Spleen (tissue), 11 donors: ENCODE data around the gene FMNL1. TPM values are rescaled to one million over a fixed set of nuclear protein-coding genes. Genes with fewer than 3 reads are reported as not detected.

ENCODE experiments used
- DNase-seq: peaks from one replicate; pipeline ENCODE4 v3.0.0-alpha.2; 2020
- H3K27ac ChIP-seq, 8 donors: fragments of 200-600 bp; sonication (generic) in 7 of 8; 1 replicate in 4 of 8; 2 replicates in 4 of 8; pipeline versions ENCODE4 v1.5.0 to v1.8.0; 2016 to 2021; ENCODE audit warnings: inconsistent platforms in 4 of 8, mild to moderate bottlenecking in 4 of 8, moderate library complexity in 1 of 8
- H3K27me3 ChIP-seq, 7 donors: fragments of 200-600 bp; sonication (generic) in 6 of 7; replicated peaks in 1 of 7; 1 replicate in 4 of 7; 2 replicates in 3 of 7; pipeline versions ENCODE4 v1.5.0 to v1.8.0; 2016 to 2021; ENCODE audit warnings: inconsistent platforms in 3 of 7, mild to moderate bottlenecking in 1 of 7
- H3K36me3 ChIP-seq, 6 donors: fragments of 200-600 bp; sonication (generic) in 5 of 6; 1 replicate in 4 of 6; 2 replicates in 2 of 6; pipeline versions ENCODE4 v1.5.0 to v1.8.0; 2016 to 2021; ENCODE audit warnings: inconsistent platforms in 2 of 6
- H3K4me1 ChIP-seq, 6 donors: fragments of 200-600 bp; sonication (generic) in 5 of 6; 1 replicate in 3 of 6; 2 replicates in 3 of 6; pipeline versions ENCODE4 v1.5.0 to v1.8.0; 2016 to 2021; ENCODE audit warnings: inconsistent platforms in 3 of 6
- H3K4me3 ChIP-seq, 8 donors: fragments of 200-600 bp; sonication (generic) in 7 of 8; 1 replicate in 4 of 8; 2 replicates in 4 of 8; pipeline versions ENCODE4 v1.5.0 to v1.8.0; 2016 to 2021; ENCODE audit warnings: inconsistent platforms in 4 of 8, mild to moderate bottlenecking in 4 of 8, moderate library complexity in 2 of 8
- H3K9me3 ChIP-seq, 8 donors: fragments of 200-600 bp; sonication (generic) in 7 of 8; 1 replicate in 4 of 8; 2 replicates in 4 of 8; pipeline versions ENCODE4 v1.5.0 to v1.8.0; 2016 to 2021; ENCODE audit warnings: inconsistent platforms in 4 of 8
- CTCF ChIP-seq, 11 experiments: fragments of 200-600 bp in 7 of 11; fragments of 450-650 bp in 4 of 11; sonication (generic) in 4 of 11; IDR thresholded peaks in 8 of 11; conservative IDR thresholded peaks in 3 of 11; 1 replicate in 7 of 11; 2 replicates in 4 of 11; pipeline versions ENCODE4 v1.4.0 to v1.8.0; 2016 to 2021; ENCODE audit warnings: antibody characterized with exemption in 11 of 11, inconsistent platforms in 4 of 11, mild to moderate bottlenecking in 1 of 11
- POLR2A ChIP-seq, 3 donors: fragments of 450-650 bp; IDR thresholded peaks; one replicate each; pipeline ENCODE4 v1.5.1; 2017; ENCODE audit warnings: antibody characterized with exemption in 3 of 3, mild to moderate bottlenecking in 1 of 3
- POLR2AphosphoS5 ChIP-seq, 3 donors: sonication (generic); formaldehyde crosslinking; IDR thresholded peaks; one replicate each; pipeline ENCODE4 v1.5.1; 2017; ENCODE audit warnings: antibody characterized with exemption in 3 of 3
- WGBS, 5 donors: extraction: QIAGEN DNeasy Blood & Tissue Kit in 3 of 5; methylation state at CpG; one replicate each; pipeline versions ENCODE4 v1.1.5 to v1.1.7; 2013 to 2018; 5-methylcytosine and 5-hydroxymethylcytosine counted together
- intact Hi-C: fragments of 100-400 bp; cut with DNase I; formaldehyde crosslinking; loops from one replicate; pipeline ENCODE4 v1.15.0; 2023; ENCODE audit warnings: low total_unique reads
- polyA plus RNA-seq, 3 donors: library from polyadenylated mRNA; stranded (reverse); fragments of 200-250 nt; gene quantifications; one replicate each; pipeline ENCODE4 v1.2.1, GENCODE V29; 2013
- total RNA-seq, 7 donors: library from RNA; depleted of rRNA in 3 of 7; stranded (reverse); fragments of >200 nt in 3 of 7; fragmentation: NEBNext Ultra II Directional in 4 of 7; extraction: Animal tissue kit (Norgen Biotek cat#: 25700) in 4 of 7; gene quantifications; one replicate each; pipeline versions ENCODE4 v1.1.0 to v1.2.1, GENCODE V29; 2016 to 2021
- donor health status: healthy with polysubstance abuse.
- donor health status: DM: no; HTN: no; CAD: no; lungs with moderate emphysema.
- donor health status: DM: no; HTN: no; CAD: no.
- donor health status: Bipolar disorder and iron deficiency.
- donor health status: healthy.
- donor health status: DM: no; HTN: no; CAD: no.
- donor health status: DM: yes; HTN: yes; CAD: no.

Gene FMNL1
- total and polyA plus RNA-seq, 10 donors: 40.8 to 281 (median 142) TPM

- peak overlapping the region in 5 of 8 donors; percentile 55 to 80 (median 66) for H3K27ac ChIP-seq
- no peak for TF ChIP-seq CTCF (IDR thresholded peaks at IDR 0.05 in 8 of 11, conservative IDR thresholded peaks at IDR 0.05 in 3 of 11)
- H3K27me3 ChIP-seq: no peaks in the 10 kb centered on the region
- no peaks in the 10 kb centered on the region for H3K9me3 ChIP-seq
- intact Hi-C loops: no loop called here
- peaks cover 51 to 75% (median 65%) of the 10 kb centered on the region in 6 donors for H3K4me1 ChIP-seq
- peak overlapping the region in 1 of 8 donors; percentile 23 for H3K4me3 ChIP-seq
- WGBS, 5 donors: 45 to 60% (median 49%) methylated on average over 5 of the region's 5 CpGs
- no peak for DNase-seq
- H3K36me3 ChIP-seq: peaks cover 0 to 50% (median 41%) of the 10 kb centered on the region in 6 donors
Measured at GRCh38 chr17:45291171-45291805, 69.6 kb downstream of the FMNL1 start.

- peaks cover 60 to 89% (median 80%) of the 10 kb centered on the region in 6 donors for H3K4me1 ChIP-seq
- H3K9me3 ChIP-seq: no peaks in the 10 kb centered on the region
- intact Hi-C loops: no loop called here
- TF ChIP-seq CTCF (IDR thresholded peaks at IDR 0.05 in 8 of 11, conservative IDR thresholded peaks at IDR 0.05 in 3 of 11) (no peak), POLR2A (IDR thresholded peaks at IDR 0.05) (no peak), POLR2AphosphoS5 (IDR thresholded peaks at IDR 0.05) (no peak)
- no peaks in the 10 kb centered on the region for H3K27me3 ChIP-seq
- WGBS, 5 donors: 69 to 88% (median 76%) methylated on average over 9 to 12 of the region's 12 CpGs
- H3K4me3 ChIP-seq: no peak overlapping the region
- H3K36me3 ChIP-seq: peaks cover 0 to 34% (median 26%) of the 10 kb centered on the region in 6 donors
- peak overlapping the region in 6 of 8 donors; percentile 20 to 80 (median 63) for H3K27ac ChIP-seq
- DNase-seq: no peak
Measured at GRCh38 chr17:45292696-45293412, 71.2 kb downstream of the FMNL1 start.

DNA sequence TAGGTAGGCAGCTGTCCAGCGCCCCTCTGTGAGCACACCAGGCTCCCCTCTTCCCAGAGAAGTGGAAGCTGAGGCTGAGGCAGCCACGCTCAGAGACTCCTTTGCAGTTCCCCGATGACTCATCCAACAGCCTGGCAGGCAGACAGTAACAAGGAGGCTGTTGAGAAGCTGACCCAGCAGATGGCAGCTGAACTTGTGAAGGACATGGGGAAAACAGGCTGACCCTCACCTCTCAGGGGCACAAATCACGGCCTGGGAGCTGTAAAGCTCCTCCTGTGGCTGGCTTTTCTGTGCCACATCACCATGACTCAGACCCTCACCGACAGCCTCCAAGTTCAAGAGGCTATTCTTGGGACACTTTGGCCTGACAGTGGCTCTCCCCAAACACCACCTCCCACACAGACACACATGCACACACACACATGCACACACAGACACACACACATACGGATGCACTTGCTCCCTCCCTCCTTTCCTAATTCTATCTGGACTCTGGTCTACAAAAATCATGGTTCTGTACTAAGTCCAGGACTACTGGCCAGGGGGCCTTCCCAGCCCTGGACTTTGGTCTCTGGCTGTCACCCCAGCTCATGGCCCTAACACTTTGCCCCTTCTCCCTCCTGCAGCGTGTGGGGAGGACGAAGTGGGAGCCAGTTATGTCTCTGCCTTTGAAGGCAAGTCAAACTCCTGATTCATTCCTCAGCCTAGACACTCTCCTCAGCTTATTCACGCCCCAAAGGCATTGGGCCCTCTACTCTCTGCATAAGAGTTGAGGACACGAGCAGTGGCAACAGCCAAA is 71.9 kb downstream of the FMNL1 start:
- Histone ChIP-seq H3K4me1 (peaks cover 60 to 94% (median 86%) of the 10 kb centered on the region in 6 donors), H3K27me3 (no peaks in the 10 kb centered on the region), H3K36me3 (peaks cover 0 to 27% (median 19%) of the 10 kb centered on the region in 6 donors), H3K27ac (peak overlapping the region in 6 of 8 donors; percentile 20 to 80 (median 63)), H3K9me3 (no peaks in the 10 kb centered on the region), H3K4me3 (no peak overlapping the region)
- intact Hi-C loops: no loop called here
- peak; percentile 82 for DNase-seq
- no peak for TF ChIP-seq CTCF (IDR thresholded peaks at IDR 0.05 in 8 of 11, conservative IDR thresholded peaks at IDR 0.05 in 3 of 11)
- TF ChIP-seq POLR2AphosphoS5 (IDR thresholded peaks at IDR 0.05): peak; percentile 44 to 76 (median 70)
- WGBS, 5 donors: 49 to 63% (median 56%) methylated on average over 10 of the region's 10 CpGs
